GM18508 (cell line): ENCODE measurements around the gene KIAA1671.

Source experiments
- ATAC-seq: cut with Tn5 transposase; IDR thresholded peaks from one replicate; pipeline ENCODE4 v1.9.1; 2021; ENCODE audit warnings: moderate number of reproducible peaks; ENCODE audit not compliant: insufficient read depth, unreplicated experiment

Gene KIAA1671

DNA sequence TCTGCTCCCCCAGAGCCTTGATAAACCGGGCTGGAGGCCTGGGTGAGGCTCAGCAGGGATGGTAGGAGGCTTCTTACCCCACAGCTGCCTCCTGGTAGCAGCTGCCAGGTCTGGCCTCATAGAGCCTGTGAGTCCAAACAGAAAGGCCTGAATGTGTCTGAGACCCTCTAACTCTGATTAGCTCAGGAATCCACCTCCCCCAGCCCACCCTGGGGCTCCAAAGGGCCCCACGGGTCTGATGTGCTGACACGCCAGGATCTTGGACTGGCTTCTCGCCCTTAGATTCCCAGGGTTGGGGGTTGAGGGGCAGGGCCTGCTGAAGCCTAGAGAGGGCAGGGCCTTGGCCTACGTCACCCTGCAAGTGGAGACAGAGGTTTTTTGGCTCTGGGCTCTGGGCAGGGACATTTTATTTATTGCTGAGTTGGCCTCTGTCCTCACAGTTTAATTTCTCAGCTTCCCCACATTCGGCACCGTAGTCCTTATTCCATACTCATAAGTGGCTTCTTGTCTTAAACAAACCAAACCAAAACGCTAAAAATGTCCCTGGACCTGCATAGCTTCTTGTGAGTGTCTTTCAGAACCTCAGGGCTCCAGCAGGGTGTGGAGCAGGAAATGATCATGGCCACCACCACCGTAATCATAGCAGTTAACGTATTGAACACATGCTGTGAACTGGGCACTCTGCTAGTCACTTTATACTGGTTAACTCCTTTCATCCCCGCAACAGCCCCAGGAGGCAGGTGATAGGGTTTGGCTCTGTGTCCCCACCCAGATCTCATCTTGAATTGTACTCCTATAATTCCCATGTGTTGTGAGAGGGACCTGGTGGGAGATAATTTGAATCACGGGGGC is 25.1 kb downstream of the KIAA1671 start:
- ATAC-seq = no peak

DNA sequence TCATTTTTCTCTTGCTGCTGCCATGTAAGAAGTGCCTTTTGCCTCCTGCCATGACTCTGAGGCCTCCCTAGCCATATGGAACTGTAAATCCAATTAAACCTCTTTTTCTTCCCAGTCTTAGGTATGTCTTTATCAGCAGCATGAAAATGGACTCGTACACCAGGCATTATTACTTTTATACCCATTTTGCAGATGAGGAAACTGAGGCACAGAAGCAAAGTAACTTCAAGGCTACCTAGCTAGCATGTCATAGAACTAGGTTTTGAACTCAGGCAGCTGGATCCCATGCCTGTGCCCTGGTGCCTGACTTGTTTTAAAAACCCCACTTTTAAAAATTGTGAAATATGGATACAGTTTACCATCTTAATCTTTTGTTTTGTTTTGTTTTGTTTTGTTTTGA is 25.8 kb downstream of the KIAA1671 start:
- ATAC-seq = no peak

DNA sequence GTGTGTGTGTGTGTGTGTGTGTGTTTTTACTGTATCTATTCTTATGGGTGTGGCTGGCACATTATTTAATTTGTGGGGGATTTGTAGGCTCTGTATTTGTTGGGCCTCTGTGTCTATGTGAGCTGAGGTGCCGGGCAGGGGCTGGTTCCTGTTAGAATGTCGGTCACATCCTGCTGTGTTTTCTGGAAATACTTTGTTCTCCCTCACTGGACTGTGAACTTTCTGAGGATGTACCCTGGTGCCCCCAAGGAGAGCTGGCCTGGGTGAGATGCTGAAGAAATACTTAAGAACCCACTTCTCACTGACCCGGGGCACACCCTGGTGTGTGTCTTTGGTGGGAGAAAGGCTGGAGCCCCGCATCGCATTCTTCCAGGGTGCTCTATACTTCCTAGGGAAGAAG is 28.6 kb downstream of the KIAA1671 start:
- no peak for ATAC-seq

DNA sequence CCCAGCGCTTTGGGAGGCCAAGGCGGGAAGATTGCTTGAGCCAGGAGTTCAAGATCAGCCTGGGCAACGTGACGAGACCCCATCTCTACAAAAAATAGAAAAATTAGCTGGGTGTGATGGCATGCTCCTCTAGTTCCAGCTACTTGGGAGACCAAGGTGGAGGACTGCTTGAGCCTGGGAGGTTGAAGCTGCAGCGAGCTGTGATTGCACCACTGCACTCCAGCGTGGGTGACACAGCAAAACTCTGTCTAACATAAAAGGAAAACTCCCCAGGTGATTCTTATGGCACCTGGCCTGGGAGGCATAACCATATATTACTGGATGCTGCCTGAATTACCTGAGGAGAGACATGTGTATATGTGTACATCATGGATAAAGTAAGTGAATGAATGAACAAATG is 29.1 kb downstream of the KIAA1671 start:
- no peak for ATAC-seq

DNA sequence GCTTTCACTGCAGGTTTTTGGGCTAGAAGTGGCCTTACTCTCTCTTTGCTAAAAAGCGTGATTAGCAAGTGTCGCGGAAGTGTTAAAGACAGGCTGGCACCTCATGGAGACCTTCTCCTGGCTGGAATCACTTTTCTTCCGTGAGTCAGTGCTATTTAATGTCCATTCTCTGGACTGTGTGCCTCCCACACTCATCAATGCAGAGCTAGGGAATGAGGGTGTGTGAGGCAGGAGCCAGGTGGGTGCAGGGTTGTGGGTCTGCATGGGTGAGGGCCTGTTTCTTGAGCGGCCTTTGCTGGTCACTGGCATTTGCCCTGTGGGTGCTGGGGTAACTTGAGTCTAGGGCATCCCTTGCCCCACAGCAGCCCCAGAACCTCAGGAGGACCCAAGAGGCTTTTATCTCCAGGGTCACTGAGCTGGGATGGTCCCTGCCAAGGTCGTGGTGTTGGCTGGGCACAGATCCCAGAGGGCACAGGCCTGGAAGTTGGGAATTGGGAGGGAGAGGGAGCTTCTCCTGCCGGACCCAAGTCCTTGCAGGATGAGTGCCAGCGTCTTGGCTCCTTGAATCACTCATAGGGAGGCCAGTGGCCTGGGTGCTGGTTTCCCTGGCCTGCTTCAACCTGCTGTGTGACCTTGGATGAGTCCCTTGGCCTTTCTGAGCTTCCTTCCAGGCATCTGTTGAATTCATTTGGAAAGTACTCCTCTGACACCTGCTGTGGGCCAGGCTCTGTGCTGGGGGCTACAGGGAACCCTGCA is 30.0 kb downstream of the KIAA1671 start:
- no peak for ATAC-seq

DNA sequence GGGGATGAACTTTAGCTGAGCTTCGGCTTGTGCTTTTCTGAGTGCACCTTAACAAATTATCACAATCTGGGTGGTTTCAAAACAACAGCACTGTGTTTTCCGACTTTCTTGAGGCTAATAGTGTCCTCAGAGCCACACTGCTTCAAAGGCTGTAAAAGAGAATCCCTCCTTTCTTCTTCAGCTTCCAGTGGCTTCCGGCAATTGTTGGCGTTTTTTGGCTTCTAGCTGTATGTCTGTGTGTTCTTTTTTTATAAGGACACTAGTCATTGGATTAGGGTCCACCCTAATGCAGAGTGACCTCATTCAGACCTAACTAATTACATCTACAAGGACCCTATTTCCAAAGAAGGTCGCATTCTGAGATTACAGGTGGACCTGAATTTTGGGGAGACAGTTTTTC is 30.6 kb downstream of the KIAA1671 start:
- ATAC-seq = no peak

DNA sequence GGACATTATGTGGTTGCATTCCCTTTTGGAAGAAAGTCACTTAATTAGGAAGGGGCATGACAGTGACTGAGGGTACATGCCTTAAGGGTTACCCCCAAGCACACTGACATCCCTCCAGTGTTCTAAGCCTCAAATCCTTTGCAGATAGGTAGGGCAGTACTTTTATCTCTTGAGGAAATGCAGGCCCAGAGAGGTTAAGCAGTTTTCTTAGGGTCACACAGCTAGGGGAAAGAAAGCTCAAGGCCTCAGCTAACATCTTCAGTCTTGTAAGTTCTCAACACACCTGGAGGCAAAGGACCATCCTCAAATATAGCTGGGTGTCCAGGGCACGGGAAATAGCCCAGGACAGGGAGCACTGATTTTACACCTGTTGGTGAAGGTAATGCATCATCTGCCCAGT is 31.6 kb downstream of the KIAA1671 start:
- ATAC-seq = no peak

DNA sequence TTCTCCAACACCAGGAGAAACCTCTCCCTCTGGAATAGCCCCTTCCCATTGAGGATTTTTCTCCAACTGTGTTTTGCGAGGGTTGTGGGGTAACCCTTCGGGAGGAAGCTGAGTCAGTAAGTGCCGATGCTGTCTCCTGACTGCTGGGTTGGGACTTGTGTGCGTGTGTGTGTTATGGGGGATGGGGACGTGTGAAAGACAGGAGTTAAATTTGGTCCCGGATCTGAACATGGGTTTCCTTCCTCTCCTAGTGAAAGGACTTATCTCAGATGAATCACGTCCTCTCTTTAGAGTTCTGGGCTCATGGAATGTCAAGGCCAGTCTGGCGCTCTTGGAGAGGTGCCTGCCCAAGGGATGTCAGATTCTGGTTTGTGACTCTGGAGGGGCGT is 33.3 kb downstream of the KIAA1671 start:
- no peak for ATAC-seq

DNA sequence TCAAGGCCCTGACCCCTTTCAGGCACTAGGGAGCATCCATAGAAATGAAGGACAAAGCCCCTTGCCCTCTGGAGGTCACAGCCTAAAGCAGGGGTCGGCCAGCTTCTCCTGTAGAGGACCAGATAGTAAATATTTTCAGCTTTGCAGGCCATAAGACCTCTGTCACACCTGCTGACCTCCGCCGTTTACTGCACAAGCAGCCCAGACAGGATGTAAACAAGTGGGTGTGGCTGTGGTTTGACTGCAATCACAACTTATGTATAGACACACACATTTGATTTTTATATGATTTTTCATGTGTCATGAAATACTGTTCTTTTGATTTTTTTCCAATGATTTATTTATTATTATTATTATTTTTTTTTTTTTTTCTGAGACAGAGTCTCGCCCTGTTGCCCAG is 34.3 kb downstream of the KIAA1671 start:
- ATAC-seq = no peak

DNA sequence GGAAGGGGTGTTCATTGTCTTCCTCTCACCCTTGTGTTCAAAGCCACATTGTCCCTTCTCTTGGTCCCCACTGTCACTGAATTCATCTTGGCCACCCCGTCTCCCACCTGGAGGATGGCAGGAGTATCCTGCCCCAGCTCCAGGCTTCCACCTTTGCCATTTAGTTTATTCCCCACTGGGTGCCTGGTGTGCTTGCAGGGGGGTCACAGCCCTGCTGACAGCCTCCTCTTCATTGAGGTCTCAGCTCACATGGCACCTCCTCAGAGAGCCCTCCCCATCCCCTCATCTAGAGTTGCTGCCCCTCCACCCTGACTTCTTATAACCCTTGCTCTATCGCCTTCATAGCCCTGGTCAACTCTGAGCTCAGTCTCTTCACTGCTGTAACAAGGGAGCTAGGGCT is 36.6 kb downstream of the KIAA1671 start:
- no peak for ATAC-seq

DNA sequence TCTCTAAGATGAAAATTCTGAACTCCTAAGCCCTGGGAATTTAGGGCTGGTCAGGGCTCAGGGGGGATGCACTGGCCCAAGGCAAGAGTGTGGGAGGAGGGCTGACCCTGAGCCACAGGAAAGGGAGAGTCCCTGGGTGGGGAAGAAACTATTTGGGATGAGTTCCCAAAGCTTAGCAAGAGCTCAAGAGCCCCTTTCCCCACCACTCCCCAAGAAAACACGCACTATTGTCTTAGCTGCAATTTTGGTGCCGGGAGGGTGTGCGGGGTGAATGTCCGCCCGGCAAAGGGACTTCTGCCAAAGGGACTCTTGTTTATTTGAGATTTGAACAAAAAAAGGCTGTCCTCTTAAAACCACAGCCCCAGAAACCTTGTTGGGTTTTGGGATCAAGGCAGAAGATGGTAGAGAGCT is 37.0 kb downstream of the KIAA1671 start:
- ATAC-seq = no peak

DNA sequence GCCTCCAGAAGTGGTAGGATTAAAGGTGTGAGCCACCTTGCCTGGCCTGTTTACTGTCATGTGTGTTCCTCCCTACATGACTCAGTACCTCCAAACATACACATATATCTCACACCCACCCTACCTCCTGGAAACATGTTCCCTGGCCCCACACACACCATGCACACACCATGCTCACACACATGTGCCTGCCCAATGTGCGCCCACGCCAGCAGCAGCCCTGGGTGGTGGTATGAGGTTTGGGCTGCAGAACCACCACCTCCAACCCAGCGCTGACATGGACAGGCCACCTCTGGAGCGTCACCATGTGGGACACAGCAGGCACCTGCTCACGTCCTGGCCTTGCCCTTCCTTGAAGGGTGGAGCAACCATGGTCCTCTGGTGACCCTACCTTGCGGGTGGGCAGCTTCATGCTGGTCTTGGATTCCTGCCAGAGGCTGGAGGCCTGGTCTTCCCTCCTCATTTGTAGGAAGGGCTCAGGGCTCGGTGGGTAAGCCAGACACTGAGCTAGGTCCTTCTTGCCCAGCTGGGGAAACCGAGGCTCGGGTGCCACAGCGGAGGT is 37.9 kb downstream of the KIAA1671 start:
- ATAC-seq = no peak

DNA sequence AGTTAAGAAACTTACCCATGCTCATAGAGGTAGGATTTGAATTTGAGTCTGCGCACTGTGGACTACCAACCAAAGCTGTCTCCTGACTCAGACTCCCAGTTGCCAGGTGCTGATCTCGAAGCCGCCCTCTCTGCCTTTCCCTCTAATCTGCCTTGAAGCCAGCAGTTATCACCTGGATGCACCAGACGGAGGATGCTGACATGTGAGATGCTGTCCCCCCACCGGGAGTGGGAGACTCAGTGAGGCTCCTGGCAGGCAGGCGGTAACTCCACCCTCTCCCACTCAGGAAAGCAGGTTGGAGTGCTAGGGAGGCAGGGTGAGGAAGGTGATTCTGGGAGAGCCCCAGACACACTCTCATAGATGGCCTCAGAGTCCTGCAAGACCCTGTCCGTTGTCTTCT is 40.4 kb downstream of the KIAA1671 start:
- no peak for ATAC-seq

DNA sequence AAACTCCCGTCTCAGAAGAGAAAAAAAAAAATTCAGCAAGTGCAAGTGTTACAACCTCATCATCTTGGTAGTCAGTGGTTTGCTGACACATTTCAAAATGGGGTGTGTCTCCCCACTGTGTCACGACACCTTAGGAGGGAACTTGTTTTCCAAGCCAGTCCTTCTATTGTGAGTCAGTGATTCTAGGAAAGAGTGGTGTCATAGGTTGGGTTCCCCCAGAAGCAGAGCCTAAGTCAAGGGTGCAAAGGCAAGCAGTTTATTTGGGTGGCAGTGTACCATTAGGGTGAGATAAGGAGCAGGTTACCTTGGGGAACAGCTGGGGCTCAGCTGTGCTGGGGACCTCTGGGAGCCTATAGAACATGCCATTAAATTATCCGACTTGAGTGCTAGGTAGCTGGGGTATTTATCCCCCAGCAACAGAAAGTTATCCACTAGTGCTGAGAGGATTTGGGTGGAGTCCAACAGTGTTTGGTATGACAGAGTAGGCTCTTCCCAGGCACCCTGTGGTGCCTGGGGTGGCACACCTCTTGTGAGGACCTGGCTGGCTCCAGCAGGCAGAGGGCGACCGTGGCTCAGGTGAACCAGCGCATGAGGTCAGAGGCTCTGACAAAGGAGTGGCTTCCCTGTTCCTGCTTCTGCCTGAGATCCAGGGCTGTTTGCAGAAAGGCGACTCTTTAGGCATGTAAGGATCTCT is 41.7 kb downstream of the KIAA1671 start:
- ATAC-seq = no peak

DNA sequence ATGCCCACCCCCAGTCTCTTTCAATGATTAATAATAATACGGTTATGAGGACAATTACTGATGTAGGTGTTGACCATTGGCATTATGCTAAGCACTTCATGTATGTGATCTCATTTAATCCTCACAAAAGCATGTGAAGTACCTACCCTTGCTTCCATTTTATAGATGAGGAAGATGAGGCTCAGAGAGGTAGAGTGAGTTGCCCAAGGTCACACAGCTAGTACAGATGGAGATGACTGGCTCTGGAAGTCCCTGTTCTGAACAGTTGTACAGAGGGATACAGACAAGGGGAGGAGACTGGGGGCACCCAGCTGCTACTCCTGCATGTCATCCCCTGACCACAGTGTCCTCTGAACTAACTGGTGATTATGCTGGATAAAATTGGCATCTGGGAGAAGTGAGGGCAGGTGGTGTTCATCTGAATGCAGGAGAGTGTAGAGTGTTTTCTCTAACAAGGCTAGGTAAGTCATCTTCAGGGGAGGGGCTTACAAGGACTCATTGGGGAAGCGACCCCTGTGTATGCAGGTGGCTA is 43.2 kb downstream of the KIAA1671 start:
- ATAC-seq = no peak

DNA sequence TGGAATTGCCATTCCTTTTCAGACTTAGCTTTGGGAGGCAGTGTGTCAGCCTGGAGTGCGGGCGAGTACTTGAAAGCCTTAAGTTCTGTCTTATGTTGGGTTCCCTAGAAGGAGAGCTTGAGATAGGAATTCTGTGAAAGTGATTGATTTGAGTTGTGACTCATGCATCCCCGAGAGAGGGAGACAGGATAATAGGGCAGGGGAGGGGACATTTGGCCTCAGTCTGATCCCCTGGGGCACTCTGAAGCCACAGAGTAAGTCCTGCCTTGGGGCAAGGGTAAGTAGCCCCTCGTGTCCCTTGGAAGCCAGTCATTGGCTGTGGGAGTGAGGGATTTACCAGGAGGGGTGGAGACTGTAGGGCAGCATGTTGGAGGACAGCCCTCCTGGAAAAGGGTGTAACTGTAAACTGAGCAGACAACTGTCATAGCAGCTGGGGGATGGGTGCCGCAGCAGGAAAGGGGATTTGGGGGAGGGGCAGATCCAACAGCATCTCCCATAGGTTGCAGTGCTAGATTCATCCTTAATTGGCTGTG is 44.0 kb downstream of the KIAA1671 start:
- ATAC-seq = no peak

DNA sequence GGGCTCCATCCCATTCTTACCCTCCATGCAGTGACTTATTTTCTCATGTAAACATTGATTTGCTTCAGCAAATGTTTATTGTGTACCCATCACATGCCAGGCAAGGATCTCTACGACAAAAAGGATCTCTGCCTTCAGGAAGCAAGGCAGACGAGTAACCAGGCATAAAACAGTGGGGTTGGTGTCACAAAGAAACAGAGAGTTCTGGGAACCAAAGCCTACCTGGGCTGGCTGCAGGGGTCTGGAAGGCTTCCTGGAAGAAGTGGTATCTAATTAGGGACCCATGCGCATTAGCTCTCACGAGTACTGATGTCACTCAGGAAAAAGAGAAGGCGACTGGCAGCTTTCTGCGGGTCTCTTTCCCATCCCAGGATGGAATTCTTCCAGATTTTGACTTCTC is 44.5 kb downstream of the KIAA1671 start:
- ATAC-seq = no peak

DNA sequence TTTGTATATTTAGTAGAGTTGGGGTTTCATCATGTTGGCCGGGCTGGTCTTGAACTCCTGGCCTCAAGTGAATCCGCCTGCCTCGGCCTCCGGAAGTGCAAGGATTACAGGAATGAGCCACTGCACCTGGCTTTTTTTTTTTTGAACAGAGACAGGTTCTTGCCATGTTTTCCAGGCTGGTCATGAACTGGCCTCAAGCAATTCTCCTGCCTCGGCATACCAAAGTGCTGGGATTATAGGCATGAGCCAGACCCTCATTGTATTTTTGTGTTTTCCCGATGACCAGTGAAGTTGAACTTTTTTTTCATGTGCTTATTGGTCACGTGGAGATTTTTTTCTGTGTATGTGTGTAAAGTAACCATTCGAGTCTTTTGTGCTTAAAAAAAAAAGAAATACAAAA is 48.2 kb downstream of the KIAA1671 start:
- ATAC-seq = no peak

DNA sequence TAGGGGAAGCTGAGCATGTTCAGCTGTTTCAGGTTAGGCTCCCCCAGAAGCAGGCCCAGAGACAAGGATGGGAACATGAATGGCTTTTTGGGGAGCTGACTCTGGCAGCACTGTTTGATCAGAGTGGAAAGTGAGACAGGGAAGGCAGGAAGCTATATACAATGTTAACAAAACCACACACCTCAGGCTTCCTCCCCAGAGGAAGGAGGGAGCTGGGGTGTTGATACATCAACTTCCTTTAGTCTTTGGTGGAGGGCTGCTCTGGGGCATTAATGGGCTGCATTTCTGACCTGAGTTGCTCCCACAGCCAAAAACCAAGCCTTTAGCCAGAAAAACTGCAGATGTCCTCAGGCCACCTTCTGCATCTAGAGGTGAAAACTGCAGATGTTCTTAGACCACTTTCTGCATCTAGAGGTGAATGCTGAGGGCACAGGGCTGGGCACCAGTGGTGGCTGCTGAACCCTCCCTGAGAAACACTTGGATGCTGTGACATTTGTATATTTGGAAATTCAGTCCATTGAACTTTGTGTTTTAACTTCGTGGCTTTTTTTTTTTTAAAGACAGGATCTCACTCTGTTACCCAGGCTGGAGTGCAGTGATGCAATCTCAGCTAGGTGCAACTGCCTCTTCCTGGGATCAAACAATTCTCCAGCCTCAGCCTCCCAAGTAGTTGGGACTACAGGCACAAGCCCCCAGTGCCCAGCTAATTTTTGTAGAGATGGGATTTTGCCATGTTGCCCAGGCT is 49.9 kb downstream of the KIAA1671 start:
- ATAC-seq = no peak

DNA sequence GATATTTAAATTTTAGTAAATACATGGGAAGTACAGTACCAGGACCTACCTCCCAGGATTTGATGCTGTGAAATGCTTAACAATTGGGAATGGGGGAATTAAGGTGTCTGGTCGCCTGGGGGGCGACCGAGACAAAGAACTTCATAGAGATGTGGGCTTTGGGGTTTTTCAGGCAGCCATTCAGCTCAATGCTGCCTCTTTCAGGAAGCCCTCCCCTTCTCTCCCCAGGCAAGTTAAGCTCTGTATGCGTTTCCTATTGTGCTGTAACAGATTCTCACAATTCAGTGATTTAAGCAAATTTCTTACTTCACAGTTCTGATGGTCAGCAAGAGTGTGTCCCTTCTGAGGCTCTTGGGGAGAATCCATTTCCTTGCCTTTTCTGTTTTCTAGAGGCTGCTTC is 53.8 kb downstream of the KIAA1671 start:
- ATAC-seq = no peak
